OCI-LY7 (cell line): ENCODE results near the gene CCL1. TPM values are rescaled to one million over a fixed set of nuclear protein-coding genes. Genes with fewer than 3 reads are reported as not detected.

Experiments used
- BruUV-seq: library from RNA; stranded (reverse); fragments of 400-500 nt; replicated peaks from 2 replicates; lab custom pipeline; 2021; lab: Mats Ljungman, UMichigan
- CTCF ChIA-PET: fragments of 300-600 bp; sonication (Branson Sonifier 250); formaldehyde crosslinking; loops from one replicate; lab custom pipeline; 2022; ENCODE audit warnings: antibody characterized with exemption; ENCODE audit not compliant: unreplicated experiment; lab: Charles Lee
- POLR2A ChIA-PET: fragments of 300-600 bp; sonication (Branson Sonifier 250); formaldehyde crosslinking; loops from one replicate; lab custom pipeline; 2022; ENCODE audit warnings: antibody characterized with exemption; lab: Charles Lee
- DNase-seq: peaks from one replicate; pipeline ENCODE4 v3.0.0-alpha.2; 2015; ENCODE audit warnings: low spot score
- H2AFZ ChIP-seq: fragments of 200-600 bp; sonication (generic), shearing (Covaris generic); 2 replicates; pipeline ENCODE4 v1.6.1; 2014; ENCODE audit warnings: mild to moderate bottlenecking, antibody characterized with exemption, low read length, moderate library complexity
- H3K27ac ChIP-seq: fragments of 200-600 bp; sonication (generic); 2 replicates; pipeline ENCODE4 v1.5.1; 2014; ENCODE audit warnings: mixed run types, low read depth, mild to moderate bottlenecking, moderate library complexity, low read length, inconsistent platforms; ENCODE audit not compliant: poor library complexity, severe bottlenecking
- H3K36me3 ChIP-seq: fragments of 200-600 bp; sonication (generic); 2 replicates; pipeline ENCODE4 v1.6.1; 2014; ENCODE audit warnings: mild to moderate bottlenecking, antibody characterized with exemption, low read length, moderate library complexity, mixed read lengths; ENCODE audit not compliant: insufficient read depth
- H3K4me1 ChIP-seq: fragments of 200-600 bp; sonication (generic); 2 replicates; pipeline ENCODE4 v1.5.1; 2014; ENCODE audit warnings: mild to moderate bottlenecking, low read length; ENCODE audit not compliant: insufficient read depth, poor library complexity, severe bottlenecking
- H3K4me2 ChIP-seq: fragments of 200-600 bp; sonication (generic); 2 replicates; pipeline ENCODE4 v1.6.1; 2014; ENCODE audit warnings: mild to moderate bottlenecking, low read length
- H3K4me3 ChIP-seq: fragments of 200-600 bp; sonication (generic); 2 replicates; pipeline ENCODE4 v1.5.1; 2014; ENCODE audit warnings: mild to moderate bottlenecking, low read depth, low read length; ENCODE audit not compliant: poor library complexity, severe bottlenecking
- H3K79me2 ChIP-seq: fragments of 200-600 bp; sonication (generic); 2 replicates; pipeline ENCODE4 v1.6.1; 2016; ENCODE audit warnings: low read depth, mild to moderate bottlenecking, low read length, moderate library complexity, mixed read lengths; ENCODE audit not compliant: insufficient read depth
- H3K9me2 ChIP-seq: fragments of 200-600 bp; sonication (generic); 2 replicates; pipeline ENCODE4 v1.6.1; 2016; ENCODE audit warnings: mild to moderate bottlenecking, low read length, mixed read lengths; ENCODE audit not compliant: insufficient read depth
- H3K9me3 ChIP-seq: fragments of 200-600 bp; sonication (generic); 2 replicates; pipeline ENCODE4 v1.6.1; 2014; ENCODE audit warnings: mild to moderate bottlenecking, mixed run types, low read length, mixed read lengths
- H4K20me1 ChIP-seq: fragments of 200-600 bp; sonication (generic); 2 replicates; pipeline ENCODE4 v1.6.1; 2014; ENCODE audit warnings: mild to moderate bottlenecking, antibody characterized with exemption, low read length, moderate library complexity, mixed read lengths; ENCODE audit not compliant: insufficient read depth
- CTCF ChIP-seq: fragments of 200-600 bp; sonication (generic); conservative IDR thresholded peaks from 2 replicates; pipeline ENCODE4 v1.5.1; 2014; ENCODE audit warnings: mild to moderate bottlenecking, antibody characterized with exemption, low read length, moderate library complexity, mixed read lengths
- EZH2phosphoT487 ChIP-seq: fragments of 200-600 bp; sonication (generic); IDR thresholded peaks from 2 replicates; pipeline ENCODE4 v1.6.1; 2018; ENCODE audit warnings: low read depth, borderline replicate concordance, mild to moderate bottlenecking, mixed run types, antibody characterized with exemption, low read length, moderate library complexity, mixed read lengths
- intact Hi-C: fragments of 100-400 bp; cut with micrococcal nuclease; formaldehyde crosslinking; loops from one replicate; pipeline ENCODE4 v1.10.0; 2022; ENCODE audit not compliant: unreplicated experiment
- total RNA-seq, 2 experiments: library from RNA; depleted of rRNA in 1 of 2; stranded (reverse); fragments of >200 nt in 1 of 2; shearing (Covaris generic) in 1 of 2; gene quantifications; 2 replicates each; pipeline ENCODE4 v1.2.3, GENCODE V29; 2014 to 2022

The CCL1 gene
- total RNA-seq, 2 experiments from 2014 or later = not detected

- BruUV-seq = no TSS peak
- ChIA-PET CTCF (no interaction called here), POLR2A (interaction anchor here (0.8 kb wide), 1 partner anchor 9 kb away, joined by 3 read pairs; no protein-coding TSS in a partner anchor)
- Histone ChIP-seq H3K27ac (no peak overlapping the region), H3K9me3 (no peaks in the 10 kb centered on the region), H3K9me2 (no peaks in the 10 kb centered on the region), H2AFZ (no peak overlapping the region), H3K79me2 (no peaks in the 10 kb centered on the region), H3K4me1 (no peaks in the 10 kb centered on the region), H3K4me3 (no peak overlapping the region), H3K36me3 (no peaks in the 10 kb centered on the region), H4K20me1 (no peaks in the 10 kb centered on the region), H3K4me2 (no peak overlapping the region)
- TF ChIP-seq CTCF = no peak
- intact Hi-C loops = no loop called here
- no peak for DNase-seq
These were observed 43.2 kb upstream of the CCL1 start for GRCh38 chr17:34406226-34406625.

GRCh38 chr17:34403006-34403405 is 40.0 kb upstream of the CCL1 start:
- peaks cover 24% of the 10 kb centered on the region for H3K4me1 ChIP-seq
- H3K4me2 ChIP-seq = no peak overlapping the region
- TF ChIP-seq EZH2phosphoT487 (no peak), CTCF (no peak)
- no TSS peak for BruUV-seq
- H3K79me2 ChIP-seq = no peaks in the 10 kb centered on the region
- no peak overlapping the region for H2AFZ ChIP-seq
- ChIA-PET CTCF (interaction anchor here (1.7 kb wide), 1 partner anchor 41 kb away, joined by 6 read pairs; no protein-coding TSS in a partner anchor), POLR2A (interaction anchor here (1.1 kb wide), 1 partner anchor 48 kb away, joined by 4 read pairs; no protein-coding TSS in a partner anchor)
- no peaks in the 10 kb centered on the region for H3K9me3 ChIP-seq
- intact Hi-C loops = no loop called here
- no peaks in the 10 kb centered on the region for H3K9me2 ChIP-seq
- no peak overlapping the region for H3K4me3 ChIP-seq
- DNase-seq = no peak
- H4K20me1 ChIP-seq = no peaks in the 10 kb centered on the region
- H3K36me3 ChIP-seq = no peaks in the 10 kb centered on the region
- no peak overlapping the region for H3K27ac ChIP-seq

GRCh38 chr17:34401165-34401564 is 38.1 kb upstream of the CCL1 start:
- H2AFZ ChIP-seq = no peak overlapping the region
- intact Hi-C loops = no loop called here
- H3K36me3 ChIP-seq = no peaks in the 10 kb centered on the region
- no peak overlapping the region for H3K4me3 ChIP-seq
- TF ChIP-seq EZH2phosphoT487 (no peak), CTCF (no peak)
- no TSS peak for BruUV-seq
- H3K27ac ChIP-seq = no peak overlapping the region
- H3K79me2 ChIP-seq = no peaks in the 10 kb centered on the region
- ChIA-PET CTCF (no interaction called here), POLR2A (no interaction called here)
- H3K9me3 ChIP-seq = no peaks in the 10 kb centered on the region
- no peak overlapping the region for H3K4me2 ChIP-seq
- H3K9me2 ChIP-seq = no peaks in the 10 kb centered on the region
- no peaks in the 10 kb centered on the region for H4K20me1 ChIP-seq
- peaks cover 41% of the 10 kb centered on the region for H3K4me1 ChIP-seq
- no peak for DNase-seq
